GM12878 (cell line): ENCODE data around the gene SIT1. TPM values are rescaled to one million over a fixed set of nuclear protein-coding genes. Genes with fewer than 3 reads are reported as not detected.

ENCODE experiments used
- ATAC-seq: fragments of 200-7000 bp; cut with Tn5 transposase; 3 replicates; pipeline ENCODE4 v1.9.1; 2020; ENCODE audit warnings: mild to moderate bottlenecking, moderate library complexity
- BruUV-seq: library from RNA; stranded (reverse); fragments of 400-500 nt; replicated peaks from 2 replicates; lab custom pipeline; 2021; lab: Mats Ljungman, UMichigan
- CTCF ChIA-PET: fragments of 300-600 bp; sonication (Branson Sonifier 250); formaldehyde crosslinking; extraction: SDS; loops from one replicate; lab custom pipeline; 2021; ENCODE audit warnings: inconsistent platforms; lab: Yijun Ruan, JAX
- POLR2A ChIA-PET: fragments of 350-600 bp; formaldehyde crosslinking; extraction: SDS; loops from one replicate; lab custom pipeline; 2021; ENCODE audit warnings: inconsistent platforms; lab: Charles Lee
- RAD21 ChIA-PET: fragments of 300-600 bp; sonication (Branson Sonifier 250); formaldehyde crosslinking; loops from one replicate; lab custom pipeline; 2023; ENCODE audit warnings: antibody characterized with exemption; ENCODE audit not compliant: unreplicated experiment; lab: Charles Lee
- SMC1A ChIA-PET: fragments of 300-600 bp; sonication (Branson Sonifier 250); formaldehyde crosslinking; loops from one replicate; lab custom pipeline; 2023; ENCODE audit not compliant: unreplicated experiment, uncharacterized antibody; lab: Charles Lee
- DNase-seq: peaks from one replicate; pipeline ENCODE4 v3.0.0-alpha.2; 2011; ENCODE audit warnings: low read depth, low spot score
- FAIRE-seq: peaks from 3 replicates; lab custom pipeline; 2011; peaks lifted over from hg19 to GRCh38; lab: Jason Lieb, UNC
- H2AFZ ChIP-seq: 2 replicates; pipeline ENCODE4 v1.6.0; 2011; ENCODE audit warnings: low read depth, low read length, control low read depth; ENCODE audit not compliant: control insufficient read depth
- H3K27ac ChIP-seq: 2 replicates; pipeline ENCODE4 v1.5.1; 2011; ENCODE audit warnings: control low read depth; ENCODE audit not compliant: control insufficient read depth, insufficient read depth
- H3K27me3 ChIP-seq, 2 experiments: replicated peaks in 1 of 2; 2 replicates each; pipeline versions ENCODE4 v1.6.0 to v1.6.1; 2011; ENCODE audit warnings: low read length in 1 of 2; ENCODE audit not compliant: control insufficient read depth in 2 of 2, insufficient read depth in 2 of 2
- H3K36me3 ChIP-seq, 2 experiments: 2 replicates each; pipeline ENCODE4 v1.5.1; 2011; ENCODE audit warnings: low read length in 1 of 2; ENCODE audit not compliant: control insufficient read depth in 2 of 2, insufficient read depth in 2 of 2
- H3K4me1 ChIP-seq: 2 replicates; pipeline ENCODE4 v1.6.1; 2011; ENCODE audit warnings: mild to moderate bottlenecking, low read length, moderate library complexity, mixed read lengths; ENCODE audit not compliant: control insufficient read depth, insufficient read depth
- H3K4me2 ChIP-seq: 2 replicates; pipeline ENCODE4 v1.6.0; 2011; ENCODE audit warnings: control low read depth; ENCODE audit not compliant: control insufficient read depth, insufficient read depth
- H3K4me3 ChIP-seq: fragments of 200-600 bp; sonication (generic); 2 replicates; pipeline ENCODE4 v1.5.1; 2016
- H3K79me2 ChIP-seq: 2 replicates; pipeline ENCODE4 v1.6.0; 2011; ENCODE audit warnings: low read length; ENCODE audit not compliant: control insufficient read depth, insufficient read depth
- H3K9ac ChIP-seq: 2 replicates; pipeline ENCODE4 v1.8.0; 2011; ENCODE audit warnings: low read length, control low read depth, mixed read lengths; ENCODE audit not compliant: control insufficient read depth, insufficient read depth
- H3K9me3 ChIP-seq: replicated peaks from 3 replicates; pipeline ENCODE4 v1.5.1; 2011; ENCODE audit warnings: mild to moderate bottlenecking, low read length; ENCODE audit not compliant: control insufficient read depth, insufficient read depth
- H4K20me1 ChIP-seq: 2 replicates; pipeline ENCODE4 v1.6.0; 2011; ENCODE audit not compliant: control insufficient read depth, insufficient read depth
- ATF7 ChIP-seq: fragments of 450-650 bp; IDR thresholded peaks from 2 replicates; pipeline ENCODE4 v1.6.1; 2016; ENCODE audit warnings: low read depth, mild to moderate bottlenecking
- BRCA1 ChIP-seq: IDR thresholded peaks from 2 replicates; pipeline ENCODE4 v1.6.1; 2011; ENCODE audit warnings: low read depth, low read length, improper control_type of control experiment
- CBX5 ChIP-seq: sonication (generic); IDR thresholded peaks from 2 replicates; pipeline ENCODE4 v1.6.1; 2016; ENCODE audit warnings: low read depth, moderate library complexity, mild to moderate bottlenecking, inconsistent platforms
- E2F4 ChIP-seq: IDR thresholded peaks from 2 replicates; pipeline ENCODE4 v1.6.1; 2012; ENCODE audit warnings: low read depth, low read length, improper control_type of control experiment
- HDAC2 ChIP-seq: fragments of 200-600 bp; sonication (generic); IDR thresholded peaks from 2 replicates; pipeline ENCODE4 v1.6.1; 2017
- JUNB ChIP-seq: IDR thresholded peaks from 2 replicates; pipeline ENCODE4 v1.6.1; 2016; ENCODE audit warnings: antibody characterized with exemption, mild to moderate bottlenecking
- JUND ChIP-seq: IDR thresholded peaks from 2 replicates; pipeline ENCODE4 v1.6.1; 2012; ENCODE audit warnings: low read depth, mild to moderate bottlenecking, low read length, improper control_type of control experiment, moderate library complexity
- LARP7 ChIP-seq: fragments of 450-650 bp; IDR thresholded peaks from 2 replicates; pipeline ENCODE4 v1.6.1; 2017; ENCODE audit warnings: mild to moderate bottlenecking
- MEF2B ChIP-seq: fragments of 450-650 bp; IDR thresholded peaks from 2 replicates; pipeline ENCODE4 v1.6.1; 2018; ENCODE audit warnings: mild to moderate bottlenecking, moderate library complexity; ENCODE audit not compliant: partially characterized antibody, poor library complexity, severe bottlenecking
- MLLT1 ChIP-seq: fragments of 450-650 bp; IDR thresholded peaks from 2 replicates; pipeline ENCODE4 v1.6.1; 2016; ENCODE audit warnings: mild to moderate bottlenecking
- MTA3 ChIP-seq: IDR thresholded peaks from 2 replicates; pipeline ENCODE4 v1.6.1; 2012; ENCODE audit warnings: low read length, inconsistent platforms, borderline replicate concordance
- RAD21 ChIP-seq: IDR thresholded peaks from 2 replicates; pipeline ENCODE4 v1.6.1; 2011; ENCODE audit warnings: mild to moderate bottlenecking, low read depth, low read length, moderate library complexity; ENCODE audit not compliant: insufficient read depth
- RB1 ChIP-seq: fragments of 450-650 bp; formaldehyde crosslinking; IDR thresholded peaks from 2 replicates; pipeline ENCODE4 v1.6.1; 2017; ENCODE audit warnings: mild to moderate bottlenecking, borderline replicate concordance
- RELB ChIP-seq: fragments of 450-650 bp; IDR thresholded peaks from 2 replicates; pipeline ENCODE4 v1.6.1; 2017; ENCODE audit warnings: low read depth, mild to moderate bottlenecking, moderate library complexity
- SIN3A ChIP-seq: IDR thresholded peaks from 2 replicates; pipeline ENCODE4 v1.6.1; 2012; ENCODE audit warnings: low read depth, low read length, improper control_type of control experiment
- SMARCA5 ChIP-seq: fragments of 450-650 bp; IDR thresholded peaks from 2 replicates; pipeline ENCODE4 v1.6.1; 2017; ENCODE audit warnings: mild to moderate bottlenecking
- YY1 ChIP-seq: IDR thresholded peaks from 2 replicates; pipeline ENCODE4 v1.6.1; 2011; ENCODE audit warnings: low read depth, mild to moderate bottlenecking, low read length
- ZNF384 ChIP-seq: IDR thresholded peaks from 2 replicates; pipeline ENCODE4 v1.6.1; 2012; ENCODE audit warnings: low read depth, mild to moderate bottlenecking, low read length, improper control_type of control experiment, borderline replicate concordance
- WGBS: methylation state at CpG from one replicate; pipeline ENCODE4 v1.1.6; 2016; ENCODE audit warnings: low lambda C conversion rate; ENCODE audit not compliant: insufficient replicate concordance, insufficient coverage; ENCODE audit errors: missing lambda C conversion rate; 5-methylcytosine and 5-hydroxymethylcytosine counted together
- in situ Hi-C: fragments of 300-500 bp; cut with MboI; formaldehyde crosslinking; loops from 9 replicates; pipeline ENCODE4 v1.14.3; 2018; ENCODE audit warnings: mixed read lengths
- intact Hi-C: fragments of 100-400 bp; cut with micrococcal nuclease; formaldehyde crosslinking; loops from one replicate; pipeline ENCODE4 v1.14.2; 2022; ENCODE audit not compliant: unreplicated experiment
- polyA plus RNA-seq, 11 experiments: library from polyadenylated mRNA; depleted of rRNA in 4 of 11; unstranded in 6 of 11; stranded (reverse) in 5 of 11; fragments of >200 nt; fragmentation: Nextera tagmentation in 4 of 11; fragmentation: Illumina TruSeq in 1 of 11; extraction: Ambion mirVana in 4 of 11; extraction: Trizol in 1 of 11; gene quantifications; 1 replicate in 1 of 11; 2 replicates in 10 of 11; pipeline versions ENCODE4 v1.2.1 to v1.2.3, GENCODE V29; 2011 to 2016; ENCODE audit warnings: inconsistent platforms in 2 of 11, missing spikeins in 2 of 11, low read depth in 1 of 11
- total RNA-seq, 4 experiments: library from RNA; depleted of rRNA in 3 of 4; stranded (reverse); fragments of >200 nt in 3 of 4; fragmentation: Illumina TruSeq in 1 of 4; extraction: Trizol in 1 of 4; gene quantifications; 2 replicates each; pipeline versions ENCODE4 v1.2.1 to v1.2.3, GENCODE V29; 2013 to 2021

The SIT1 gene
- total and polyA plus RNA-seq, 10 of the 15 experiments (the other 5 are each of a cell fraction or from before 2014, with no cell fraction given) = 0.97 to 137 (median 59.7) TPM

- peak; percentile 78 for FAIRE-seq
- in situ Hi-C loops = no loop called here
- POLR2A ChIA-PET = interaction anchor here (0.7 to 10.9 kb wide), 14 partner anchors 7 to 157 kb away, joined by 3 to 163 read pairs (median 7); partner anchors contain the start of genes ARHGEF39, CD72, CREB3 and HINT2
- TF ChIP-seq RB1 (no peak), BRCA1 (no peak), RAD21 (no peak), RELB (peak; percentile 97), YY1 (peak; percentile 63), ATF7 (peak; percentile 67), MEF2B (peak; percentile 67), E2F4 (no peak), JUNB (peak; percentile 6; the same call in 1 of the 2 replicates), MLLT1 (peak; percentile 87), CBX5 (no peak), SMARCA5 (peak; percentile 94), MTA3 (no peak), JUND (no peak), HDAC2 (no peak), LARP7 (peak; percentile 90), ZNF384 (no peak), SIN3A (peak; percentile 12; the same call in 1 of the 2 replicates)
These were observed 6.9 kb upstream of the SIT1 start, which contains the start of gene RMRP for GRCh38 chr9:35657546-35658136. Gene RMRP (minus strand): TSS chr9:35658019.

More at GRCh38 chr9:35657546-35658136, 6.9 kb upstream of the SIT1 start, which contains the start of gene RMRP:
- H3K4me3 ChIP-seq = peak within 1 kb of the TSS; percentile 85
- RAD21 ChIA-PET = interaction anchor here (0.6 to 5.2 kb wide), 21 partner anchors 9 to 339 kb away, joined by 3 to 60 read pairs (median 5); partner anchors contain the start of genes CREB3, SPAG8, TESK1 and TLN1
- CTCF ChIA-PET = interaction anchor here (0.6 to 13.5 kb wide), 15 partner anchors 10 to 169 kb away, joined by 3 to 227 read pairs (median 7); partner anchors contain the start of genes CREB3, GBA2, RGP1 and TESK1
- peaks cover 6 to 9% of the 10 kb centered on the region in 2 experiments; a peak in 3 of 4 replicates for H3K36me3 ChIP-seq
- SMC1A ChIA-PET = interaction anchor here (0.6 to 12.5 kb wide), 12 partner anchors 8 to 157 kb away, joined by 3 to 145 read pairs (median 4); partner anchors contain the start of genes CREB3, HINT2, SIT1 and TLN1
- peak within 1 kb of the TSS; percentile 64 for H2AFZ ChIP-seq
- peaks cover 23% of the 10 kb centered on the region for H3K79me2 ChIP-seq
- H3K4me2 ChIP-seq = peak within 1 kb of the TSS; percentile 95
- H3K27me3 ChIP-seq = no peaks in the 10 kb centered on the region
- H4K20me1 ChIP-seq = no peaks in the 10 kb centered on the region
- intact Hi-C loops = loop anchor here (1.0 to 10.0 kb wide), 4 partner anchors 11 to 167 kb away; partner anchors contain the start of genes FAM221B and TMEM8B
- H3K4me1 ChIP-seq = peaks cover 22% of the 10 kb centered on the region
- peak within 1 kb of the TSS; percentile 78 for H3K9ac ChIP-seq
- DNase-seq = peak; percentile 96
- ATAC-seq = peak; percentile 93
- peak within 1 kb of the TSS; percentile 90 for H3K27ac ChIP-seq
- BruUV-seq = no TSS peak
- H3K9me3 ChIP-seq = no peaks in the 10 kb centered on the region
- WGBS = 2% methylated on average over 42 of the region's 42 CpGs
